MCF 10A (cell line): Measurements from ENCODE around the gene PRRX1. TPM values are rescaled to one million over a fixed set of nuclear protein-coding genes. Genes with fewer than 3 reads are reported as not detected.

Source experiments
- BruUV-seq: library from RNA; stranded (reverse); fragments of 400-500 nt; replicated peaks from 2 replicates; lab custom pipeline; 2021; lab: Mats Ljungman, UMichigan
- CTCF ChIA-PET: fragments of 300-600 bp; sonication (Branson Sonifier 250); formaldehyde crosslinking; extraction: SDS; loops from one replicate; lab custom pipeline; 2021; ENCODE audit warnings: antibody characterized with exemption, inconsistent platforms; lab: Yijun Ruan, JAX
- POLR2A ChIA-PET: fragments of 300-600, 350-650 bp; sonication (Branson Sonifier 250); formaldehyde crosslinking; extraction: SDS; loops from one replicate; lab custom pipeline; 2020; ENCODE audit warnings: antibody characterized with exemption, inconsistent platforms; lab: Yijun Ruan, JAX
- DNase-seq: peaks from one replicate; pipeline ENCODE4 v3.0.0-alpha.2; 2018; ENCODE audit not compliant: unreplicated experiment
- H3K27ac Mint-ChIP-seq: one replicate; pipeline ENCODE4 v1.8.0; 2022; ENCODE audit warnings: mild to moderate bottlenecking, low read depth, mixed read lengths; ENCODE audit not compliant: unreplicated experiment
- H3K27me3 Mint-ChIP-seq: one replicate; pipeline ENCODE4 v1.8.0; 2022; ENCODE audit warnings: mixed read lengths; ENCODE audit not compliant: insufficient read depth, unreplicated experiment
- H3K36me3 Mint-ChIP-seq: one replicate; pipeline ENCODE4 v1.8.0; 2022; ENCODE audit warnings: mild to moderate bottlenecking, moderate library complexity, mixed read lengths; ENCODE audit not compliant: insufficient read depth, unreplicated experiment
- H3K4me1 Mint-ChIP-seq: one replicate; pipeline ENCODE4 v1.8.0; 2022; ENCODE audit warnings: mixed read lengths; ENCODE audit not compliant: insufficient read depth, unreplicated experiment
- H3K4me3 Mint-ChIP-seq: one replicate; pipeline ENCODE4 v1.8.0; 2022; ENCODE audit warnings: mild to moderate bottlenecking, moderate library complexity, mixed read lengths; ENCODE audit not compliant: unreplicated experiment
- H3K9me3 Mint-ChIP-seq: one replicate; pipeline ENCODE4 v1.8.0; 2022; ENCODE audit warnings: mixed read lengths; ENCODE audit not compliant: unreplicated experiment
- intact Hi-C: fragments of 100-400 bp; cut with micrococcal nuclease; formaldehyde crosslinking; loops from 2 replicates; pipeline ENCODE4 v1.14.1; 2022
- total RNA-seq: library from RNA; stranded (reverse); gene quantifications from 2 replicates; pipeline ENCODE4 v1.2.3, GENCODE V29; 2022
- TF ChIP-seq, protein P1 (sequence below): fragments of 200-600 bp; IDR thresholded peaks from one replicate; pipeline ENCODE4 v1.8.0; 2022; ENCODE audit warnings: antibody characterized with exemption, mild to moderate bottlenecking; ENCODE audit not compliant: unreplicated experiment

The PRRX1 gene
- total RNA-seq, 1 experiment from 2014 or later = not detected

DNA sequence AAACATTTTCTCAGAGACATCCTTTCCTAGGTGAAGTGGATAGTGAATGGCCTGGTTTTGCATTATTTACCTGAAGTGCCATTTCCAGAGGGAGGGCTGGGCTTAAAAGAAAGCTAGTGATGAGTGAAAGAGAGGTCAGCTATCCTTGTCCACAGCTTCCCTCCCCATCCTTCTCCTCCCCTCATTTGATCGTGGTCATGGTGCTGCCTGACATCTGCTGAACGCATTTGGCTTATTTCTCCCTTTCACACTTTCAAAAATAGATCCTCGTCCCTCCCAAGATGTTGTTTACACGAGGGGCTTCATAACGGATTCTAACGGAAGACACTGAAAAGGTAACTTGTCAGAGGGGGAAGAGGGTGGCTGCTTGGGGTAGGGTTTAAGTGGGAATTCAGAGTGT is 66.1 kb downstream of the PRRX1 start:
- no peaks in the 10 kb centered on the region for H3K27me3 Mint-ChIP-seq

DNA sequence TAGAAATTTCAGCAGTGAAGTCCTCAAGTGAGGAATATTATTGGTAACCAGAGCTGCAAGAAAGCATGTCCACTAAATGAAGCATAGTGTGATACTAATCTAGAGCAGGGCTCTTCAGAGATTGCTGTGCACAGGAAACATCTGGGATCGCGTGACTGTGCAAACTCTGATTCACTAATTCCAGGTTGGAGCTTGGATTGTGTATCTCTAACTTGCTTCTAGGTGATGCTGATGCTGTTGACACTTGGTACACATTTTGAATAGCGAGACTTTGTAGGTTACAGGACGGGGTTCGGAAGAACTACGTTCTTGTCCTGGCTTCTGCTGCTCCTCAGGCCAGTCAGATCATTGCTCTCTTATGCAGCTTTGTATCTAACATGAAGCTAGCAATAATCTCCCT is 66.5 kb downstream of the PRRX1 start:
- Mint-ChIP-seq H3K27me3 (no peaks in the 10 kb centered on the region), H3K4me1 (peaks cover 6% of the 10 kb centered on the region), H3K9me3 (no peaks in the 10 kb centered on the region), H3K4me3 (no peak overlapping the region), H3K27ac (no peak overlapping the region), H3K36me3 (no peaks in the 10 kb centered on the region)
- no peak for DNase-seq
- intact Hi-C loops = no loop called here
- no TSS peak for BruUV-seq
- POLR2A ChIA-PET = no interaction called here
- TF ChIP-seq, protein P1, sequence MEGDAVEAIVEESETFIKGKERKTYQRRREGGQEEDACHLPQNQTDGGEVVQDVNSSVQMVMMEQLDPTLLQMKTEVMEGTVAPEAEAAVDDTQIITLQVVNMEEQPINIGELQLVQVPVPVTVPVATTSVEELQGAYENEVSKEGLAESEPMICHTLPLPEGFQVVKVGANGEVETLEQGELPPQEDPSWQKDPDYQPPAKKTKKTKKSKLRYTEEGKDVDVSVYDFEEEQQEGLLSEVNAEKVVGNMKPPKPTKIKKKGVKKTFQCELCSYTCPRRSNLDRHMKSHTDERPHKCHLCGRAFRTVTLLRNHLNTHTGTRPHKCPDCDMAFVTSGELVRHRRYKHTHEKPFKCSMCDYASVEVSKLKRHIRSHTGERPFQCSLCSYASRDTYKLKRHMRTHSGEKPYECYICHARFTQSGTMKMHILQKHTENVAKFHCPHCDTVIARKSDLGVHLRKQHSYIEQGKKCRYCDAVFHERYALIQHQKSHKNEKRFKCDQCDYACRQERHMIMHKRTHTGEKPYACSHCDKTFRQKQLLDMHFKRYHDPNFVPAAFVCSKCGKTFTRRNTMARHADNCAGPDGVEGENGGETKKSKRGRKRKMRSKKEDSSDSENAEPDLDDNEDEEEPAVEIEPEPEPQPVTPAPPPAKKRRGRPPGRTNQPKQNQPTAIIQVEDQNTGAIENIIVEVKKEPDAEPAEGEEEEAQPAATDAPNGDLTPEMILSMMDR = no peak
- CTCF ChIA-PET = interaction anchor here (0.5 to 1.0 kb wide), 5 partner anchors 40 to 437 kb away, joined by 3 read pairs; no protein-coding TSS in a partner anchor

More for the DNA sequence above, 66.1 kb downstream of the PRRX1 start:
- no peaks in the 10 kb centered on the region for H3K9me3 Mint-ChIP-seq
- no peak for DNase-seq
- no peaks in the 10 kb centered on the region for H3K36me3 Mint-ChIP-seq
- TF ChIP-seq, protein P1 = no peak
- intact Hi-C loops = no loop called here
- H3K4me3 Mint-ChIP-seq = no peak overlapping the region
- ChIA-PET CTCF (interaction anchor here (0.5 to 1.0 kb wide), 6 partner anchors 40 to 437 kb away, joined by 3 to 4 read pairs (median 3); no protein-coding TSS in a partner anchor), POLR2A (interaction anchor here (1.1 kb wide), 1 partner anchor 21 kb away, joined by 3 read pairs; no protein-coding TSS in a partner anchor)
- no TSS peak for BruUV-seq
- H3K4me1 Mint-ChIP-seq = peaks cover 6% of the 10 kb centered on the region
- no peak overlapping the region for H3K27ac Mint-ChIP-seq

DNA sequence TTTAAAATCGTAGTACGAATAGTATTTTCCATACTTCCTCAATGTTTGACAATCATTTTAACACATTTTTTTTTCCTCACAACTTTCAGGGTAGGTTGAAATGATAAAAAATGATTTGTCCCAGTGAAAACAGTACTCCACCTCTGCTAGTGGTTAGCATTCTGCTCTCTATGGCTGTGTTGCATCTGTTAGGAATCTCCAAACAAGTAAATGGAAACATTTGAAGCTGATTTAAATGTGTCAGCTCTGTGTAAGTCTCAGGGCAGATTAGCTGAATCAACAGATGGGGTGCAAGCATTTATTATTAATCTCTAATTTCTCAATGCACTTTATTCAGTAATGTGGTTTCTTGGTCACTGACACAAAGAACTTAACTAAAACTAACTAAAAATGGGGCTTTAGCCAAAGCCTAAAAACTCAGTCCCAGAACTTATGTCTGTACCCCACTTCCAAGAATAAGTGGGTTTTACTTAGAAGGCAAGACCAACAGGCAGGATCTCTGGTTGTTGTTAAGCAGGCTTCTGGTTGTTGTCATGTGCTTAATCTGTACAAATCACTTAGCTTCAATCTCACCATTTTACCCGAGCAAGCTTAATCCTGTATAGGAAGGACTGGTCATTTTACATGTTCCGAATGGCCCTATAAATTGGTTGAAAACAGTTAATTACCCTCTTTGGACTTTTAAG is 67.8 kb downstream of the PRRX1 start:
- intact Hi-C loops = no loop called here
- no peak overlapping the region for H3K27ac Mint-ChIP-seq
- CTCF ChIA-PET = interaction anchor here (0.7 to 1.3 kb wide), 3 partner anchors 9 to 34 kb away, joined by 3 to 4 read pairs (median 3); no protein-coding TSS in a partner anchor
- no peaks in the 10 kb centered on the region for H3K27me3 Mint-ChIP-seq
- H3K4me3 Mint-ChIP-seq = no peak overlapping the region
- H3K9me3 Mint-ChIP-seq = no peaks in the 10 kb centered on the region
- POLR2A ChIA-PET = no interaction called here
- H3K4me1 Mint-ChIP-seq = peaks cover 6% of the 10 kb centered on the region
- no peak for DNase-seq
- no peaks in the 10 kb centered on the region for H3K36me3 Mint-ChIP-seq
- TF ChIP-seq, protein P1 = no peak
- BruUV-seq = no TSS peak

DNA sequence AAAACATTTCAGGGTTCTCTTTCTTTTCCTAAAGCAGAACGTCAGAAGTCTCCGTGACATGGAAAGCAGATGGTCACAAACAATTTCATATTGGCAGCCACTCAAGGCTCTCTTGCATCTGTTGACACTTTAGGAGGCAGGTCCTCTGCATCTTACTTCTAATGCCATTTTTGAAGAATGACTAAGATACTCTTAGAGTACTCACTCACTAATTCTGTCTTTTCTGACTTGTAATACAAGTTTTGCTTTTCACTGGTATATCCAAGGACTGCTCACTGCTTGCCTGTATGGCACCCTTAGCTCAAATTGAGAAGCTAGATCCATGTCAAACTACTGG is 68.3 kb downstream of the PRRX1 start:
- Mint-ChIP-seq H3K36me3 (no peaks in the 10 kb centered on the region), H3K9me3 (no peaks in the 10 kb centered on the region), H3K27me3 (no peaks in the 10 kb centered on the region), H3K27ac (no peak overlapping the region), H3K4me1 (peaks cover 6% of the 10 kb centered on the region), H3K4me3 (no peak overlapping the region)
- TF ChIP-seq, protein P1 = no peak
- intact Hi-C loops = no loop called here
- no TSS peak for BruUV-seq
- ChIA-PET POLR2A (no interaction called here), CTCF (interaction anchor here (1.3 kb wide), 1 partner anchor 33 kb away, joined by 3 read pairs; no protein-coding TSS in a partner anchor)
- no peak for DNase-seq
